ENCODE results near the gene PRDM2. TPM values are rescaled to one million over a fixed set of nuclear protein-coding genes. Genes with fewer than 3 reads are reported as not detected.

PRDM2 gene
- total RNA-seq, 1 donor, result 12.7 TPM

DNA sequence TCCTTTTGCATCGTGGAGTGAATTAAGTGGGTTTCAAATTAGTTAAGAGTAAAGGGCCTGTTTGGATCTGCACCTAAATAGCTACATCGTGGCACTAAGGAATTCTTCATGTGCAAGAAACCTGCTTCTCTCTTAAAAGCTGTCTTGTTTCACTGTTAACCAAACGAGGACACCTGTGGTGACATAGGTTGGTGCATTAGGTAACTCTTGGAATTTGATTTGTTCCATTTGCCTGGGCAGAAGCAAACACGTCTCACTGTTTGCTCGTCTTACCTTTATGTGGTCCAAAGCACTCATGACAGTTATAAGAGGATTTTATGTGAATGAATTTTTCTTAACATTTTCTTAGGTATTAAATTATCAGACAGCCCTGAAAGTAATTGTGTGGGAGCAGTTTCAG lies 60.9 kb downstream of the PRDM2 start:
- peaks cover 25% of the 10 kb centered on the region for H3K4me1 ChIP-seq (ENCODE audit: insufficient read depth, low read length)
- H2AFZ ChIP-seq (ENCODE audit: low read length), result no peak overlapping the region
- no peak overlapping the region for H3K4me3 ChIP-seq (ENCODE audit: insufficient read depth, low read length)
- H3K36me3 ChIP-seq (ENCODE audit: insufficient read depth, low read length), result no peaks in the 10 kb centered on the region
- H4K20me1 ChIP-seq (ENCODE audit: insufficient read depth, low read length), result peaks cover 68% of the 10 kb centered on the region
- no peaks in the 10 kb centered on the region for H3K9me3 ChIP-seq (ENCODE audit: low read depth, low read length)
- H3K27ac ChIP-seq (ENCODE audit: low read depth, low read length), result no peak overlapping the region
- no peak for DNase-seq (ENCODE audit: insufficient read length, low spot score, missing footprints)
- no peak overlapping the region for H3K4me2 ChIP-seq (ENCODE audit: insufficient read depth, low read length)
- peaks cover 94% of the 10 kb centered on the region for H3K79me2 ChIP-seq (ENCODE audit: insufficient read depth, low read length)
- no peaks in the 10 kb centered on the region for H3K27me3 ChIP-seq (ENCODE audit: insufficient read depth, low read length)
- TF ChIP-seq, protein P1, sequence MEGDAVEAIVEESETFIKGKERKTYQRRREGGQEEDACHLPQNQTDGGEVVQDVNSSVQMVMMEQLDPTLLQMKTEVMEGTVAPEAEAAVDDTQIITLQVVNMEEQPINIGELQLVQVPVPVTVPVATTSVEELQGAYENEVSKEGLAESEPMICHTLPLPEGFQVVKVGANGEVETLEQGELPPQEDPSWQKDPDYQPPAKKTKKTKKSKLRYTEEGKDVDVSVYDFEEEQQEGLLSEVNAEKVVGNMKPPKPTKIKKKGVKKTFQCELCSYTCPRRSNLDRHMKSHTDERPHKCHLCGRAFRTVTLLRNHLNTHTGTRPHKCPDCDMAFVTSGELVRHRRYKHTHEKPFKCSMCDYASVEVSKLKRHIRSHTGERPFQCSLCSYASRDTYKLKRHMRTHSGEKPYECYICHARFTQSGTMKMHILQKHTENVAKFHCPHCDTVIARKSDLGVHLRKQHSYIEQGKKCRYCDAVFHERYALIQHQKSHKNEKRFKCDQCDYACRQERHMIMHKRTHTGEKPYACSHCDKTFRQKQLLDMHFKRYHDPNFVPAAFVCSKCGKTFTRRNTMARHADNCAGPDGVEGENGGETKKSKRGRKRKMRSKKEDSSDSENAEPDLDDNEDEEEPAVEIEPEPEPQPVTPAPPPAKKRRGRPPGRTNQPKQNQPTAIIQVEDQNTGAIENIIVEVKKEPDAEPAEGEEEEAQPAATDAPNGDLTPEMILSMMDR (IDR thresholded peaks at IDR 0.05; ENCODE audit: extremely low read depth, low read depth, low read length), result no peak

DNA sequence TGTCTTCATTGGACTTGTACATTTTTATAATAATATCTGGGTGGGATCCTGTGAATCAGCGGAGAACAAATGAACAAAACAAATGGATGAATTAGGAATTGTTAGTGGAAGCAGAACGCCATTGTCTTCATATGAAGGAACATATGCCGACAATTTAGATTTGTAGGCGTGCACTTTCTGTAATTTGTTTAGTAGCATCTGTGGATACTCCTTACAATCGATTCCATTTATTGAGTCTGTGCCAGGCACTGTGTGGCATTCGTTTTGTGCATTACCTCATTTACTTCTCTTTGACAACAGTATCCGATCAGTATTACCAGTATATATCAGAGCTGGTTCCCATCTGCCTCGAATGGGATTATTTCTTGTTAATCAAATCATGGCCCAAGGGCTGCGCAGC lies 61.9 kb downstream of the PRDM2 start:
- Histone ChIP-seq H3K4me1 (ENCODE audit: insufficient read depth, low read length) (peaks cover 30% of the 10 kb centered on the region), H3K27ac (ENCODE audit: low read depth, low read length) (no peak overlapping the region), H3K79me2 (ENCODE audit: insufficient read depth, low read length) (peaks cover 94% of the 10 kb centered on the region), H3K4me3 (ENCODE audit: insufficient read depth, low read length) (no peak overlapping the region), H3K9me3 (ENCODE audit: low read depth, low read length) (no peaks in the 10 kb centered on the region), H4K20me1 (ENCODE audit: insufficient read depth, low read length) (peaks cover 69% of the 10 kb centered on the region), H3K36me3 (ENCODE audit: insufficient read depth, low read length) (no peaks in the 10 kb centered on the region), H3K27me3 (ENCODE audit: insufficient read depth, low read length) (no peaks in the 10 kb centered on the region), H2AFZ (ENCODE audit: low read length) (no peak overlapping the region), H3K4me2 (ENCODE audit: insufficient read depth, low read length) (no peak overlapping the region)
- TF ChIP-seq, protein P1 (IDR thresholded peaks at IDR 0.05; ENCODE audit: extremely low read depth, low read depth, low read length), result no peak
- no peak for DNase-seq (ENCODE audit: insufficient read length, low spot score, missing footprints)

DNA sequence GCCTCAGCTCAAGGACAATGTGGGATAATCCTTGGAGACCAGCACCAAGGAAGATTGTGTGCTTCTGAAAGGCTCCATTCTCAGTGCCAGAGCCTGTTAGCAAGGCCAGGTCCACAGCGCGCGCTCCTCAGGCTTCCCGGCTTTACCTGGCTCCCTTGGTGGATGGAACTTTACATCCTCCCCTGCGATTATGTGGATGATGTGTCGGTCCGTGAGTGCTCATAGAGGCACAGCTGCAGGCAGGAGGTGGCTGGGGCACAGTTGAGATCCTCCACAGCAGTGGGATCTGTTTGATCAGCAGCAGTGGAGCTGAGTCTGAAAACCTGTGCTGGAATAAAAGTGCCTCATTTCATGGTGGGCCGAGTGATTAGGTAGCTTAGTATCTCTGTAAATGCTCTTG lies 62.7 kb downstream of the PRDM2 start:
- Histone ChIP-seq H2AFZ (ENCODE audit: low read length) (no peak overlapping the region), H3K36me3 (ENCODE audit: insufficient read depth, low read length) (no peaks in the 10 kb centered on the region), H3K9me3 (ENCODE audit: low read depth, low read length) (no peaks in the 10 kb centered on the region), H3K27me3 (ENCODE audit: insufficient read depth, low read length) (no peaks in the 10 kb centered on the region), H3K4me1 (ENCODE audit: insufficient read depth, low read length) (peaks cover 29% of the 10 kb centered on the region), H3K79me2 (ENCODE audit: insufficient read depth, low read length) (peaks cover 89% of the 10 kb centered on the region), H3K4me3 (ENCODE audit: insufficient read depth, low read length) (no peak overlapping the region), H3K4me2 (ENCODE audit: insufficient read depth, low read length) (no peak overlapping the region), H3K27ac (ENCODE audit: low read depth, low read length) (no peak overlapping the region), H4K20me1 (ENCODE audit: insufficient read depth, low read length) (peaks cover 68% of the 10 kb centered on the region)
- TF ChIP-seq, protein P1 (IDR thresholded peaks at IDR 0.05; ENCODE audit: extremely low read depth, low read depth, low read length), result no peak
- no peak for DNase-seq (ENCODE audit: insufficient read length, low spot score, missing footprints)

DNA sequence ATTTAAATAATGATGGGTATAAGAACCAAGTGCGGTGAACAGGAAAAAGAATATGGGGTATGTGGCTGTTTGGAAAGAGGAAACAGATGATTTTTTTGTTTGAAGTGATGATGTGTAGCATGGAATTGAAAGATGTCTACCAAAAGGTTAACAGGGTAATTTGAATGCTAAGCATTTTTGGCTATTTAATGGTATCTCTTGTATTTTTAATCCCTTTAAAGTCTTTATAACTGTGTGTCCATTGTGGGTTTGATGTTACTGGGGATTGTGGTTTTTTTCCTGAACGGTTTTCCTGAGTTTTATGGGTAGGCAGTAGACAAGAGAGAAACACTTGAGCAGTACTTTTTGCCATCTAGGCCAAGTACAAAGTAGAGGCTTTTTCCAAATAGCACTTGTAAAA lies 63.2 kb downstream of the PRDM2 start:
- peaks cover 66% of the 10 kb centered on the region for H4K20me1 ChIP-seq (ENCODE audit: insufficient read depth, low read length)
- H3K4me3 ChIP-seq (ENCODE audit: insufficient read depth, low read length), result no peak overlapping the region
- H3K4me2 ChIP-seq (ENCODE audit: insufficient read depth, low read length), result no peak overlapping the region
- peaks cover 29% of the 10 kb centered on the region for H3K4me1 ChIP-seq (ENCODE audit: insufficient read depth, low read length)
- no peak overlapping the region for H2AFZ ChIP-seq (ENCODE audit: low read length)
- TF ChIP-seq, protein P1 (IDR thresholded peaks at IDR 0.05; ENCODE audit: extremely low read depth, low read depth, low read length), result no peak
- H3K27ac ChIP-seq (ENCODE audit: low read depth, low read length), result no peak overlapping the region
- DNase-seq (ENCODE audit: insufficient read length, low spot score, missing footprints), result no peak
- no peaks in the 10 kb centered on the region for H3K36me3 ChIP-seq (ENCODE audit: insufficient read depth, low read length)
- no peaks in the 10 kb centered on the region for H3K27me3 ChIP-seq (ENCODE audit: insufficient read depth, low read length)
- H3K9me3 ChIP-seq (ENCODE audit: low read depth, low read length), result no peaks in the 10 kb centered on the region
- H3K79me2 ChIP-seq (ENCODE audit: insufficient read depth, low read length), result peaks cover 88% of the 10 kb centered on the region

All from osteoblast (primary cell).